ENCODE measurements around the gene KRTAP10-10.

KRTAP10-10 gene

DNA sequence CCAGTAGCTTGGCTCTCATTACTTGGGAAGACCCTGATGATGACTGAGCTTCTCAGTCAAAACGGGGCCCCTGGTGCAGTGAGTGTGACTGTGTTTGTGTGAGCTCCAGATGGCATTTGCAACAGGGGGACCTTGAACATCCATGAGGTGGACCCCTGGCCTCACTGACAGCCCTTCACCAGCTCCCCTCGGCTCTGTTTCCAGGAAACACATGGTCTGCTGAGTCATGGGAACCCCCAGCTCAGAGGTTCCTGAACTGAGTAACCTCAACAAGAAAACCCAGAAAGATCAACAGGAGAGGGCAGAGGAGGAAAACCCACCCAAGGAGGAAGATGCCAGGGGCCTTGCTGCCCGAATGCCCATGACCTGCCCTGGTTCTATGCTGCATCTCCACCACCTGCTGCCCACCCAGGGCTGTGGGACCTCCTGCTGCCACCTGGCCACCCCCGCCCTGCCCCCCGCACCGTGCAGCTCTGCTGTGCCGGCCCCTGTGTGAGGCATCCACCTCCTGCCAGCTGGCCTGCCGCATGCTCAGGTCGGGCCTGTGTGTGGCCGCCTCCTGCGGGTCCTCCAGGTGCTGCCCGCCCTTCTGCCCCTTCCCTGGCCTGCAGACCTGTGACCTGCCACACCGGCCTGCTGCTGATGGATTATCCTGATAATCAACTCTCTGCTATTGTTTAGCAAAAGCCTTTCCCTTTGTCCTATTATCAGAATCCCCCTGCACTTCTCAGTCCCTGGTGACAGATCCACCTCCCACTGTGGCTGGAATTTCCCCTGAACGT lies 49.0 kb downstream of the KRTAP10-10 start:
- DNase-seq = no peak

DNA sequence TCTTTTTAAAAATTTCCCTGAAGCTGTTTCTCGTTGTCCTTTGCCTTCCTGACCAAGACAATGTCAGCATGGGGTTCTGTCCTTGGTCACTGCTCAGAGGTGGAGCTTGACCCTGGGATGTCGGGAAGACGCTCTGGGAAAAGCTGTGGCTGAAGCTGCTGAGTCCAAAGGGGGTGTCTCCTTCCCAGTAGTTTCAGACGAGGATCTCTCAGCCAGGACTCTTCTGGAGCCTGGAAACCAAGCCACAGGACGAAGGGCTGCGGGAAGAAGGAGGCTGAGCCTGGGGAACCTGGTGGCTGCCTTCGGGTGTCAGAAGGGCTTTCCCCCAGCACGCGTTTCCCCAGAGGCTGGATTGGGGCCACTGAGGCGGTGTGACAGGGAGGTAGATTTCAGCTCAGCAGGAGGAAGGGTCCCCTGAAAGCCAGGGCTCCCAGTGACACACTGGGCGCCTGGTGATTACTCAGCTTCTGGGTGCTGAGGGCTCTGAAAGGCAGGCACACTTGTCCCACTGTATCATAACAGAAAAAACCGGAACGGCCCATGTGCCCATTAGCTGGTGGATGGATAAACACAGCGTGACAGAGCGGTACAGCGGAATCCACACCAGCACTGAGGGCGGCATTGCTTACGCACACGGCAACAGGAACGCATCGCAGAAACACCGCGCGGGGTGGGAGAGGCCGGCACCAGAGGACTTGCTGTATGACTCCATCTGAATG lies 49.8 kb downstream of the KRTAP10-10 start:
- no peak for DNase-seq

- no peak for DNase-seq
These were observed 50.5 kb downstream of the KRTAP10-10 start for GRCh38 chr21:44687671-44688070.
